Osteoblast (primary cell): ENCODE data around the gene TRPV3. TPM values are rescaled to one million over a fixed set of nuclear protein-coding genes. Genes with fewer than 3 reads are reported as not detected.

ENCODE experiments used
- DNase-seq: peaks from one replicate; pipeline ENCODE4 v3.0.0; 2011; ENCODE audit warnings: low spot score, mixed read lengths; ENCODE audit not compliant: insufficient read length; ENCODE audit errors: missing footprints
- H2AFZ ChIP-seq: 2 replicates; pipeline ENCODE4 v1.6.0; 2011; ENCODE audit warnings: mild to moderate bottlenecking, low read length
- H3K27ac ChIP-seq: 2 replicates; pipeline ENCODE4 v1.5.1; 2011; ENCODE audit warnings: mild to moderate bottlenecking, low read depth, low read length, moderate library complexity
- H3K27me3 ChIP-seq: 2 replicates; pipeline ENCODE4 v1.6.0; 2012; ENCODE audit warnings: mild to moderate bottlenecking, control low read depth, inconsistent platforms, low read length, moderate library complexity; ENCODE audit not compliant: insufficient read depth
- H3K36me3 ChIP-seq: 2 replicates; pipeline ENCODE4 v1.5.1; 2011; ENCODE audit warnings: mild to moderate bottlenecking, low read length, control low read depth, moderate library complexity; ENCODE audit not compliant: insufficient read depth
- H3K4me1 ChIP-seq: 2 replicates; pipeline ENCODE4 v1.5.1; 2011; ENCODE audit warnings: mild to moderate bottlenecking, low read length, control low read depth, moderate library complexity; ENCODE audit not compliant: insufficient read depth
- H3K4me2 ChIP-seq: 2 replicates; pipeline ENCODE4 v1.6.0; 2011; ENCODE audit warnings: mild to moderate bottlenecking, low read length; ENCODE audit not compliant: insufficient read depth
- H3K4me3 ChIP-seq: fragments of 200-600 bp; sonication (generic); 3 replicates; pipeline ENCODE4 v1.5.1; 2012; ENCODE audit warnings: mild to moderate bottlenecking, low read length, inconsistent platforms; ENCODE audit not compliant: insufficient read depth
- H3K79me2 ChIP-seq: 2 replicates; pipeline ENCODE4 v1.6.0; 2012; ENCODE audit warnings: mild to moderate bottlenecking, low read length, control low read depth, inconsistent platforms; ENCODE audit not compliant: insufficient read depth
- H3K9me3 ChIP-seq: 2 replicates; pipeline ENCODE4 v1.5.1; 2011; ENCODE audit warnings: low read depth, low read length, control low read depth
- H4K20me1 ChIP-seq: 2 replicates; pipeline ENCODE4 v1.6.0; 2012; ENCODE audit warnings: mild to moderate bottlenecking, low read length, control low read depth; ENCODE audit not compliant: insufficient read depth
- total RNA-seq: library from RNA; depleted of rRNA; stranded (reverse); fragments of >200 nt; gene quantifications from 2 replicates; pipeline ENCODE4 v1.2.3, GENCODE V29; 2012
- TF ChIP-seq, protein P1 (sequence below): IDR thresholded peaks from 2 replicates; pipeline ENCODE4 v1.5.1; 2011; ENCODE audit warnings: mild to moderate bottlenecking, low read depth, low read length, moderate library complexity; ENCODE audit errors: extremely low read depth

The TRPV3 gene
- total RNA-seq, 1 donor: 0.36 TPM

DNA sequence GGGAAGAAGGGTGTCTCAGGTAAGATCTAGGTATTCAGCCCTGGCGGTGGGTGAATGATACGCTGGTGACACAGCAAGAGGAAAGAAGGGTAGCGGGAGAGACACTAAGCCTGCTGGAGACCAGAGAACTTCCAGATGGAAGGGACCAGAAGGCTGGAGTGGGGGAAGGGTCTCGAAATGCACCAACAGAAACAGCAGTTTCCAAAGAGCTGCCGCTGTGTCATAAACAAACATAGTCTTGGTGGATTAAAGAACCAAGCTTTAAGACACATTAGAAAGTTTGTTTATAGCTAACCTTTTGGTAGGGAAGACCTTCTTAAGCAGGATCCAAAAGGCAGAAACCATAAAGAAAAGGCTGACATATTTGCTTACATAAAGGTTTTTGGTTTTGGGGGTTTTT lies 20.9 kb downstream of the TRPV3 start:
- TF ChIP-seq, protein P1, sequence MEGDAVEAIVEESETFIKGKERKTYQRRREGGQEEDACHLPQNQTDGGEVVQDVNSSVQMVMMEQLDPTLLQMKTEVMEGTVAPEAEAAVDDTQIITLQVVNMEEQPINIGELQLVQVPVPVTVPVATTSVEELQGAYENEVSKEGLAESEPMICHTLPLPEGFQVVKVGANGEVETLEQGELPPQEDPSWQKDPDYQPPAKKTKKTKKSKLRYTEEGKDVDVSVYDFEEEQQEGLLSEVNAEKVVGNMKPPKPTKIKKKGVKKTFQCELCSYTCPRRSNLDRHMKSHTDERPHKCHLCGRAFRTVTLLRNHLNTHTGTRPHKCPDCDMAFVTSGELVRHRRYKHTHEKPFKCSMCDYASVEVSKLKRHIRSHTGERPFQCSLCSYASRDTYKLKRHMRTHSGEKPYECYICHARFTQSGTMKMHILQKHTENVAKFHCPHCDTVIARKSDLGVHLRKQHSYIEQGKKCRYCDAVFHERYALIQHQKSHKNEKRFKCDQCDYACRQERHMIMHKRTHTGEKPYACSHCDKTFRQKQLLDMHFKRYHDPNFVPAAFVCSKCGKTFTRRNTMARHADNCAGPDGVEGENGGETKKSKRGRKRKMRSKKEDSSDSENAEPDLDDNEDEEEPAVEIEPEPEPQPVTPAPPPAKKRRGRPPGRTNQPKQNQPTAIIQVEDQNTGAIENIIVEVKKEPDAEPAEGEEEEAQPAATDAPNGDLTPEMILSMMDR: no peak
- Histone ChIP-seq H3K27ac (no peak overlapping the region), H3K27me3 (no peaks in the 10 kb centered on the region), H3K36me3 (no peaks in the 10 kb centered on the region), H2AFZ (no peak overlapping the region), H4K20me1 (no peaks in the 10 kb centered on the region), H3K79me2 (no peaks in the 10 kb centered on the region), H3K4me3 (no peak overlapping the region), H3K4me1 (peaks cover 4% of the 10 kb centered on the region), H3K9me3 (no peaks in the 10 kb centered on the region), H3K4me2 (no peak overlapping the region)
- peak; percentile 49 for DNase-seq

DNA sequence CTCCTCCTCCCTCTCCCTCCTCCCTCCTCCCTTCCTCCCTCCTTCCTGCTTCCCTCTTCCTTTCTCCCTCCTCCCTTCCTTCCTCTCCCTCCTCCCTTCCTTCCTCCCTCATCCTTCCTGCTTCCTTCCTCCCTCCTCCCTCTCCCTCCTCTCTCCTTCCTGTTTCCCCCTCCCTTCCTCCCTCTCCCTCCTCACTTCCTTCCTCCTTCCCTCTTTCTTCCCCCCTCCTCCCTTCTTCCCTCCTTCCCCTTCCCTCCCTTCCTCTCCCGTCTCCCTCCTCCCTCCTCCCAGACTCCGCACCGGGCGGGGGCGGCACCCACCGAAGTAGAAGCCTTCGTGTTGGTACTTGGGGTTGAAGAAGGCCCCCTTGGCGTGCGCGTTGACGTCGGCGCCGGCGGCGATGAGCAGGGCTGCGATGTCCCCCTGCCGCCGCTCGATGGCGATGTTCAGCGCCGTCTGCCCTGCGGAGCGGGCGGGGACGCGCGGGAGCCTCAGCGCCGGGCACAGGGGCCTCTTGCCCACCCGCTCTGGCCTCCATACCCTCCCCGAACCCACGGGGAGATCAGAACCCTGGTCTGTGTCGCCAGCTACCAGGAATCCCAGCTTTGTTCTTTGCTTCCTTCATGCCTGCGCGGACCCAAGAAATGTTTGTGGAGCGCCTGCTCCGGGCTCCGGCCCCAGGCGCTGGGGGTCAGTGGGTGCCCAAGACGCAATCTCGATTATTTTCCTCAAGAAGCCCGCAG lies 22.2 kb downstream of the TRPV3 start:
- Histone ChIP-seq H3K27ac (peak overlapping the region; percentile 28), H3K79me2 (no peaks in the 10 kb centered on the region), H3K4me2 (peak overlapping the region; percentile 89), H3K36me3 (no peaks in the 10 kb centered on the region), H3K9me3 (no peaks in the 10 kb centered on the region), H3K27me3 (no peaks in the 10 kb centered on the region), H3K4me1 (peaks cover 4% of the 10 kb centered on the region), H2AFZ (peak overlapping the region; percentile 97), H3K4me3 (peak overlapping the region; percentile 78), H4K20me1 (no peaks in the 10 kb centered on the region)
- DNase-seq: peak; percentile 99
- TF ChIP-seq, protein P1: peak; percentile 64

DNA sequence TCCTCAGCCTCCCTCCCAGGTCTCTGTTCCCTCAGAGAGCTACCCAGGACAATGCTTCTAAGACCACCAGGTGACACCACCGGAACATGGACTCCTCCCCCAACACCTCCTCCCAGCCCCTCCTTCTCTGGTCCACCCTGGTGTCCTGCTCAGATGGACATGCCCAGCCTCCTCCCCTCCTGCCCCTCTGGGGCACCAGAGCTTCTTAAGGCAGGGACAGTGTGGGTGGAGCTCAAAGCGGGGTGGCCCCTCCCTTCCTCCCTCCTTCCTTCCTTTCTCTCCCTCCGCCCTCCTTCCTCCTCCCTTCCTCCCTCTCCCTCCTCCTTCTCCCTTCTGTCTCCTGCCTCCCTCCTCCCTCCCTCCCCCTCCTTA lies 22.7 kb downstream of the TRPV3 start:
- no peaks in the 10 kb centered on the region for H3K79me2 ChIP-seq
- H3K4me1 ChIP-seq: peaks cover 4% of the 10 kb centered on the region
- no peaks in the 10 kb centered on the region for H4K20me1 ChIP-seq
- no peaks in the 10 kb centered on the region for H3K9me3 ChIP-seq
- peak; percentile 87 for DNase-seq
- no peaks in the 10 kb centered on the region for H3K36me3 ChIP-seq
- no peak overlapping the region for H3K4me2 ChIP-seq
- TF ChIP-seq, protein P1: no peak
- H3K27me3 ChIP-seq: no peaks in the 10 kb centered on the region
- H2AFZ ChIP-seq: peak overlapping the region; percentile 72
- no peak overlapping the region for H3K27ac ChIP-seq
- H3K4me3 ChIP-seq: no peak overlapping the region

DNA sequence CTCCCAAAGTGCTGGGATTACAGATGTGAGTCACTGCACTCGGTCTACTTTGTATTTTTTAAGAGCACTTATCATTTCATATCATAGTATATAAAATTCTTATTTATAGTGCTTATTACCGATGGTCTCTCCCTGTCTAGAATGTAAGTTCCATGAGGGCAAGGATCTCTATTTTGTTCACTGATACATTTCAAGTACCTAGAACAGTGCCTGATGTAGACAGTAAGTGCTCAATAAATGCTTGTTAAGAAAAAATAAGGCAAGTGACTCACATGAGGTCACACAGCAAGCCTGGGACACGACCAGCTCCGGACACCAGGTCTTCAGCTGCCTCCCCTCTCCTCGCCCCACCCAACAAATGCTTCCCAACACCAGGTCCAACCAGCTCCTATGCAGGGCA lies 23.9 kb downstream of the TRPV3 start:
- Histone ChIP-seq H3K36me3 (no peaks in the 10 kb centered on the region), H3K4me1 (peaks cover 4% of the 10 kb centered on the region), H2AFZ (no peak overlapping the region), H3K27me3 (no peaks in the 10 kb centered on the region), H3K4me3 (no peak overlapping the region), H4K20me1 (no peaks in the 10 kb centered on the region), H3K4me2 (no peak overlapping the region), H3K9me3 (no peaks in the 10 kb centered on the region), H3K27ac (no peak overlapping the region), H3K79me2 (no peaks in the 10 kb centered on the region)
- DNase-seq: peak; percentile 64
- TF ChIP-seq, protein P1: no peak
